ENCODE data around the gene PCSK5.

GRCh38 chr9:76036762-76037161 is 146.3 kb downstream of the PCSK5 start:
- TF ChIP-seq EZH2 (IDR thresholded peaks at IDR 0.05; ENCODE audit: borderline replicate concordance, low read depth, low read length, severe bottlenecking) (no peak), CTCF (IDR thresholded peaks at IDR 0.05; ENCODE audit: borderline replicate concordance, extremely low read depth, low read length, poor library complexity, severe bottlenecking) (no peak)

Measured in DND-41 (cell line).